B cell (primary cell): Measurements from ENCODE around the gene ABCD4. TPM values are rescaled to one million over a fixed set of nuclear protein-coding genes. Genes with fewer than 3 reads are reported as not detected.

Experiments
- ATAC-seq: fragments of 200-7000 bp; cut with Tn5 transposase; one replicate; pipeline ENCODE4 v1.10.0; 2021; ENCODE audit warnings: low read depth, mild to moderate bottlenecking, moderate number of reproducible peaks, moderate library complexity
- CTCF ChIA-PET: fragments of 350-600 bp; sonication (Branson Sonifier 250); formaldehyde crosslinking; loops from one replicate; lab custom pipeline; 2021; ENCODE audit warnings: antibody characterized with exemption, inconsistent platforms; lab: Charles Lee
- POLR2A ChIA-PET: fragments of 350-600 bp; sonication (Branson Sonifier 250); formaldehyde crosslinking; loops from one replicate; lab custom pipeline; 2021; ENCODE audit warnings: antibody characterized with exemption; lab: Charles Lee
- DNase-seq: peaks from one replicate; pipeline ENCODE4 v3.0.0; 2013
- H2AFZ ChIP-seq: 2 replicates; pipeline ENCODE4 v1.6.1; 2012; ENCODE audit warnings: mild to moderate bottlenecking, low read depth, low read length; ENCODE audit not compliant: insufficient read depth, poor library complexity, severe bottlenecking
- H3K27ac ChIP-seq, 2 donors: 1 replicate in 1 of 2; 2 replicates in 1 of 2; pipeline ENCODE4 v1.5.1; 2012 to 2013; ENCODE audit warnings: low read length in 2 of 2, mild to moderate bottlenecking in 2 of 2, moderate library complexity in 1 of 2
- H3K27me3 ChIP-seq, 4 experiments: fragments of 200-600 bp in 1 of 4; sonication (generic) in 1 of 4; replicated peaks in 1 of 4; 1 replicate in 2 of 4; 2 replicates in 2 of 4; pipeline versions ENCODE4 v1.6.1 to v1.7.0; 2013 to 2016; ENCODE audit warnings: low read length in 3 of 4, mild to moderate bottlenecking in 2 of 4, mixed read lengths in 1 of 4, moderate library complexity in 1 of 4; ENCODE audit not compliant: insufficient read depth in 4 of 4, control insufficient read depth in 3 of 4; ENCODE audit errors: control extremely low read depth in 1 of 4
- H3K36me3 ChIP-seq, 2 experiments: replicated peaks in 1 of 2; 1 replicate in 1 of 2; 2 replicates in 1 of 2; pipeline versions ENCODE4 v1.6.1 to v1.7.1; 2013; ENCODE audit warnings: low read length in 1 of 2; ENCODE audit not compliant: insufficient read depth in 2 of 2, control insufficient read depth in 1 of 2; ENCODE audit errors: control extremely low read depth in 1 of 2, extremely low read depth in 1 of 2
- H3K4me1 ChIP-seq, 2 donors: fragments of 200-600 bp in 1 of 2; sonication (generic) in 1 of 2; 1 replicate in 1 of 2; 2 replicates in 1 of 2; pipeline versions ENCODE4 v1.5.1 to v1.6.1; 2013 to 2017; ENCODE audit warnings: low read length in 2 of 2; ENCODE audit not compliant: control insufficient read depth in 2 of 2, insufficient read depth in 2 of 2
- H3K4me2 ChIP-seq: replicated peaks from 2 replicates; pipeline ENCODE3; 2012; ENCODE audit warnings: mild to moderate bottlenecking, low read depth, low read length; ENCODE audit not compliant: poor library complexity, severe bottlenecking
- H3K4me3 ChIP-seq, 5 experiments: fragments of 200-600 bp in 1 of 5; sonication (generic) in 1 of 5; 1 replicate in 3 of 5; 2 replicates in 2 of 5; pipeline versions ENCODE4 v1.5.1 to v1.7.0; 2011 to 2016; ENCODE audit warnings: low read length in 4 of 5, mild to moderate bottlenecking in 4 of 5, low read depth in 2 of 5, control low read depth in 1 of 5, moderate library complexity in 1 of 5; ENCODE audit not compliant: insufficient read depth in 1 of 5; ENCODE audit errors: control extremely low read depth in 1 of 5, extremely low read depth in 1 of 5
- H3K79me2 ChIP-seq: fragments of 200-600 bp; sonication (generic); one replicate; pipeline ENCODE4 v1.6.0; 2016; ENCODE audit warnings: low read length; ENCODE audit not compliant: control insufficient read depth, insufficient read depth
- H3K9ac ChIP-seq: fragments of 200-600 bp; sonication (generic); 2 replicates; pipeline ENCODE4 v1.6.1; 2017; ENCODE audit warnings: mild to moderate bottlenecking, low read length, moderate library complexity
- H3K9me3 ChIP-seq, 3 donors: one replicate each; pipeline versions ENCODE4 v1.6.1 to v1.7.1; 2013; ENCODE audit warnings: low read length in 2 of 3; ENCODE audit not compliant: control insufficient read depth in 2 of 3, insufficient read depth in 1 of 3; ENCODE audit errors: control extremely low read depth in 1 of 3
- H4K20me1 ChIP-seq: 2 replicates; pipeline ENCODE4 v1.6.0; 2012; ENCODE audit warnings: mild to moderate bottlenecking, low read length; ENCODE audit not compliant: insufficient read depth, control insufficient read depth, poor library complexity, severe bottlenecking
- H3K27ac Mint-ChIP-seq: one replicate; pipeline ENCODE4 v1.8.0; 2021; ENCODE audit warnings: mixed read lengths
- H3K27me3 Mint-ChIP-seq: one replicate; pipeline ENCODE4 v1.8.0; 2021; ENCODE audit warnings: mixed read lengths
- H3K4me1 Mint-ChIP-seq: one replicate; pipeline ENCODE4 v1.8.0; 2021; ENCODE audit warnings: mixed read lengths
- H3K4me3 Mint-ChIP-seq: one replicate; pipeline ENCODE4 v1.8.0; 2021; ENCODE audit warnings: mixed read lengths
- H3K9me3 Mint-ChIP-seq: one replicate; pipeline ENCODE4 v1.8.0; 2022; ENCODE audit warnings: mixed read lengths; ENCODE audit not compliant: insufficient read depth
- CTCF ChIP-seq: fragments of 200-600 bp; IDR thresholded peaks from one replicate; pipeline ENCODE4 v1.8.0; 2022; ENCODE audit warnings: antibody characterized with exemption, mild to moderate bottlenecking
- EZH2 ChIP-seq: IDR thresholded peaks from 2 replicates; pipeline ENCODE4 v1.6.1; 2012; ENCODE audit warnings: borderline replicate concordance, low read depth, mild to moderate bottlenecking, moderate library complexity, low read length; ENCODE audit not compliant: insufficient read depth, poor library complexity, severe bottlenecking
- WGBS: methylation state at CpG from one replicate; pipeline ENCODE4 v1.1.5; 2013; ENCODE audit warnings: missing lambda C conversion rate; ENCODE audit not compliant: insufficient coverage; 5-methylcytosine and 5-hydroxymethylcytosine counted together
- intact Hi-C: fragments of 100-400 bp; cut with micrococcal nuclease; formaldehyde crosslinking; loops from one replicate; pipeline ENCODE4 v1.10.0; 2022
- polyA plus RNA-seq: library from polyadenylated mRNA; depleted of rRNA; stranded (reverse); fragments of >200 nt; gene quantifications from 2 replicates; pipeline ENCODE4 v1.2.3, GENCODE V29; 2012
- total RNA-seq, 2 donors: library from RNA; stranded (reverse); fragments of 120-200 nt in 1 of 2; gene quantifications; 1 replicate in 1 of 2; 2 replicates in 1 of 2; pipeline versions ENCODE4 v1.2.3 to v1.2.4, GENCODE V29; 2013 to 2022

The ABCD4 gene
- total and polyA plus RNA-seq, 2 donors (not counting 1 experiment from before 2014, with no cell fraction given): 90.0 to 125 TPM

- Mint-ChIP-seq H3K27ac (no peak overlapping the region), H3K4me3 (peak overlapping the region; percentile 73), H3K9me3 (no peaks in the 10 kb centered on the region), H3K27me3 (peaks cover 70% of the 10 kb centered on the region), H3K4me1 (peaks cover 25% of the 10 kb centered on the region)
- peaks cover 2 to 95% (median 61%) of the 10 kb centered on the region in 4 experiments for H3K27me3 ChIP-seq
- ATAC-seq (no peak), DNase-seq (no peak)
- POLR2A ChIA-PET: no interaction called here
- H2AFZ ChIP-seq: peak overlapping the region; percentile 51
- H3K9ac ChIP-seq: peak overlapping the region; percentile 55
- 10% methylated on average over 10 of the region's 14 CpGs for WGBS
- no peaks in the 10 kb centered on the region for H3K36me3 ChIP-seq
- no peaks in the 10 kb centered on the region for H3K79me2 ChIP-seq
- intact Hi-C loops: no loop called here
- peak overlapping the region; percentile 83 for H3K4me2 ChIP-seq
- no peak for TF ChIP-seq EZH2
- no peak for TF ChIP-seq CTCF
- no peaks in the 10 kb centered on the region for H4K20me1 ChIP-seq
- CTCF ChIA-PET: interaction anchor here (1.2 kb wide), 2 partner anchors 10 to 12 kb away, joined by 4 to 5 read pairs; no protein-coding TSS in a partner anchor
- no peak overlapping the region for H3K27ac ChIP-seq
- peaks cover 0 to 21% (median 0%) of the 10 kb centered on the region in 3 donors for H3K9me3 ChIP-seq
- peak overlapping the region in 3 of 5 experiments; percentile 1 to 60 (median 42) for H3K4me3 ChIP-seq
- H3K4me1 ChIP-seq: peaks cover 27 to 32% of the 10 kb centered on the region in 2 donors
These were observed 61.1 kb downstream of the ABCD4 start for GRCh38 chr14:74241652-74242017.

- Histone ChIP-seq H3K27me3 (peaks cover 2 to 91% (median 59%) of the 10 kb centered on the region in 4 experiments), H3K27ac (no peak overlapping the region), H3K36me3 (no peaks in the 10 kb centered on the region), H3K4me3 (peak overlapping the region in 4 of 5 experiments; percentile 1 to 60 (median 26)), H3K4me1 (peaks cover 27 to 32% of the 10 kb centered on the region in 2 donors), H4K20me1 (no peaks in the 10 kb centered on the region), H3K9me3 (peaks cover 0 to 21% (median 0%) of the 10 kb centered on the region in 3 donors), H3K79me2 (no peaks in the 10 kb centered on the region), H3K4me2 (peak overlapping the region; percentile 83), H2AFZ (peak overlapping the region; percentile 51), H3K9ac (peak overlapping the region; percentile 55)
- intact Hi-C loops: no loop called here
- 5% methylated on average over 79 of the region's 80 CpGs for WGBS
- TF ChIP-seq CTCF (no peak), EZH2 (peak; percentile 94)
- ChIA-PET POLR2A (no interaction called here), CTCF (interaction anchor here (1.2 kb wide), 1 partner anchor 10 kb away, joined by 5 read pairs; no protein-coding TSS in a partner anchor)
- Mint-ChIP-seq H3K9me3 (no peaks in the 10 kb centered on the region), H3K4me3 (peak overlapping the region; percentile 73), H3K27ac (no peak overlapping the region), H3K4me1 (peaks cover 25% of the 10 kb centered on the region), H3K27me3 (peaks cover 67% of the 10 kb centered on the region)
- ATAC-seq: peak; percentile 28
- peak; percentile 59 for DNase-seq
These were observed 61.7 kb downstream of the ABCD4 start for GRCh38 chr14:74240794-74241651.
